NCI-H187 (cell line): ENCODE measurements around the gene VPS9D1.

Experiments used
- DNase-seq, 2 experiments: peaks; one replicate each; lab custom pipeline; 2025; lab: John Stamatoyannopoulos, UW

The VPS9D1 gene, protein sequence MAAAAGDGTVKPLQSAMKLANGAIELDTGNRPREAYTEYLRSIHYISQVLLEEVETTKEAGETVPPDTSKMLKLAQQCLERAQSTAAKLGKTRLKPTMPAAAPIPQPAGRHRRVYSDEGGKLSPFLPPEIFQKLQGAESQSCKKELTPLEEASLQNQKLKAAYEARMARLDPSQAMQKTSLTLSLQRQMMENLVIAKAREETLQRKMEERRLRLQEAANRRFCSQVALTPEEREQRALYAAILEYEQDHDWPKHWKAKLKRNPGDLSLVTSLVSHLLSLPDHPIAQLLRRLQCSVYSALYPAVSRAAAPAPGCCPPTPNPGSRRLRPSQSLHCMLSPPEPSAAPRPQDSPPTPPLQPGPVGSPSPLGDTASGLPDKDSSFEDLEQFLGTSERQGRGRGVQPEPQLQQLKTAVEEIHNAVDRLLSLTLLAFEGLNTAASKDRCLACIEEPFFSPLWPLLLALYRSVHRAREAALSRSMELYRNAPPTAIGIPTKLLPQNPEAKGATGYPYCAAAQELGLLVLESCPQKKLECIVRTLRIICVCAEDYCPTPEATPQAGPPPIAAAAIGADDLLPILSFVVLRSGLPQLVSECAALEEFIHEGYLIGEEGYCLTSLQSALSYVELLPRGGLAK

GRCh38 chr16:89720813-89721545 is at the start of gene VPS9D1, which contains the start of gene ZNF276:
TSS of gene VPS9D1 (minus strand) at chr16:89720898. CDS start at chr16:89720861, 37 bp downstream.
TSS of gene ZNF276 (plus strand) at chr16:89721537. CDS start at chr16:89721641, 104 bp downstream.
- DNase-seq: peak; percentile 22 to 37

DNA sequence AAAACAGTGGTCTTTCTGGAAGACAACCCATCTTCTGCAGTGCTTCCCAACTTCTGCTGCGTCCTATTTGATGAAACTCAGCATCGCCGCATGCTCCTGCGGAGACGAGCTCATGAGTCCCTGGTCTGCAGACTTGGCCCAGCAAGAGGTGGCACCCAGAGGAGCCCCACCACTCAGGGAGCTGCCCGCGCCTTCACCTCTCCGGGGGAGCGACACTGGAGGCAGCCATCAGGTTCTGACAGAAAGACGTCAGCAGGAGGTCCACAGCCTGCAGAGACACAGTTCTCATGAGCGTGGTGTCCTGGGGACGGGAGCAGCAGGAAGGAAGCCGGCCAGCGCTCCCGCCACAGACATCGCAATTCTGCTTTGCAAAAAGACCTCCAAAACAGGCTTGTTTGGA is 49.7 kb upstream of the VPS9D1 start:
- DNase-seq: no peak

DNA sequence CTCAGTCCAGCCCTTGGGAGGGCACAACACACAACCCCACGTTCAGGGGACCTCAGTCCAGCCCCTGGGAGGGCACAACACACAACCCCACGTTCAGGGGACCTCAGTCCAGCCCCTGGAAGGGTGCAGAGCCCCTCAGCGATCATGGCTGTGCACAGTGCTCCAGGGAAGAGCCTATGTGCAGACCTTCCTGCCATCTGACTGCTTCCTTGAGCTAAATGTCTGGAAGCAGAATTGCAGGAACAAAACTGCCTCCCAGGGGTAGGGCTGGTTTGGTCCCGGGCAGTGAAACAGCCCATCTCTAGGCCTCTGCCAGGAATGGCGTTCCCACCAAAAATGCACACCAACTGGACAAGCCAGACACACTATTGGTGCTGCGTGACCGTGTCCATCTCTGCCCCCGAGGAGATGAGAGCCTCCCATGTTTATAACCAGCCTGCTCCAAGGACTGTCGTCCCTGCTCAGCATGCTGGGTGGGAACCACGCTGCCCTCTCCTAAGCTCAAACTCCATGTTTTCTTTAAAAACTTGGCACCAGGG is 44.7 kb upstream of the VPS9D1 start:
- no peak for DNase-seq

GRCh38 chr16:89764711-89765201 is 44.1 kb upstream of the VPS9D1 start:
- no peak for DNase-seq

GRCh38 chr16:89761304-89761922 is 40.7 kb upstream of the VPS9D1 start:
- no peak for DNase-seq

DNA sequence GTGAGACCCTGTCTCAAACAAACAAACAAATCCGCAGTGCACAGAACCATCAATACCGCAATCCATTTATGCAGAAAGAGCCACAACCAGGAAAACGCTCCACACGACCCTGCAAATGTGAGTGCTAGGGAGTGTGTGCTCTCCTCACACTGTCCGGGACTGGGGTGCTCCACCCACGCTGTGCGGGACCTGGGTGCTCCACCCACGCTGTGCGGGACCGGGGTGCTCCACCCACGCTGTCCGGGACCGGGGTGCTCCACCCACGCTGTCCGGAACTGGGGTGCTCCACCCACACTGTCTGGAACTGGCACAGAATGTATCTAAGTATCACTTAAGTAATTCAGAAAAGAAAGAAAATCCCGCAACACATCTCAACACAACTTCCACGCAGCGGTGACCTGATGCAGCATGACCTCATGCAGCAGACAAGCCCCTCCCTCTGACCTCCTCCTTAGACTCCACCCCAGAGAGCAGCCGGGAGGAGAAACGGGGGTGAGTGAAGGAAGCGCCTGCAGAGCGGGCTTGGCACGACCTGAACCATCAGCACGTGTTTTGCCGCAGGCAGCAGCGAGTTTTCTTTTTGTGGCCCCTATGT is 39.1 kb upstream of the VPS9D1 start:
- no peak for DNase-seq

GRCh38 chr16:89749637-89750036 is 28.9 kb upstream of the VPS9D1 start:
- DNase-seq: no peak

- DNase-seq: no peak
These were observed 28.2 kb upstream of the VPS9D1 start for GRCh38 chr16:89748921-89749320.

DNA sequence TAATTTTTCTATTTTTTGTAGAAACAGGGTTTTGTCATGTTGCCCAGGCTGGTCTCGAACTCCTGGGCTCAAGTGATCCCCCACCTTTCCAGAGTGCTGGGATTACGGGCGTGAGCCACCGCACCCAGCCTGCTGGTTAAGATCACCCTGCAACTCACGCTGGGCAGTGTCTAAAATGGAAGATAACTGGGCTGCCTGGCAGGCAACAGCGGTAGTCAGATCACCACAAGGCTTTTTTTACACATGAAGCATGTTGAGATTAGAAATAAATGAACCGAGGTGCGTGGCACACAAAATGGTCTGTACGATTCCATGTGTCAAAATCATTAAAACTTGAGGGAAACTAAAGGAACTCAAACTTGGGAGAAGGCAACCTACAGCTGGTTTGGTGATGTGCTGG is 27.4 kb upstream of the VPS9D1 start:
- DNase-seq: no peak

GRCh38 chr16:89746043-89746442 is 25.3 kb upstream of the VPS9D1 start:
- DNase-seq: no peak

GRCh38 chr16:89744813-89745212 is 24.1 kb upstream of the VPS9D1 start:
- no peak for DNase-seq

GRCh38 chr16:89742948-89743347 is 22.2 kb upstream of the VPS9D1 start:
- no peak for DNase-seq

GRCh38 chr16:89741342-89742014 is 20.8 kb upstream of the VPS9D1 start:
- no peak for DNase-seq

DNA sequence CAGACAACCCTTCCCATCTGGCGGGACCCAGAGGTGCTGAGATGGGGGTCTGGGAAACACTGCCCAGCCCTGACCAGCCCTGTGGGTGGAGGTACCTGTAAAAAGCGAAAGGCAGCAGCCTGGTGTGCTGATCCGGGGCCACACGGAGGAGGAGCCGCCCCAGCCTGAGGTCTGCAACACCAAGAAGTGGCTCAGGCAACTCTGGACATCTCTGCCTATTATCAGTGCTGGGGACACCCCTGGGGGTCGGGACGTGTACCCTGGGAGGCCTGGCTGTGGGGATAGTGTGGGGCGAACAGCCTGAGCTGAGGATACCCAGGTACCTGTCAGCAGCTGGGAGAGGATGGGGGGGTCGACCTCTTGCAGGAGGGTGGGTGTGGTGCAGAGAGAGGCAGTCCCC is 18.7 kb upstream of the VPS9D1 start:
- no peak for DNase-seq

- no peak for DNase-seq
These were observed 18.0 kb upstream of the VPS9D1 start for GRCh38 chr16:89738538-89739317.

GRCh38 chr16:89738072-89738377 is 17.3 kb upstream of the VPS9D1 start:
- no peak for DNase-seq

DNA sequence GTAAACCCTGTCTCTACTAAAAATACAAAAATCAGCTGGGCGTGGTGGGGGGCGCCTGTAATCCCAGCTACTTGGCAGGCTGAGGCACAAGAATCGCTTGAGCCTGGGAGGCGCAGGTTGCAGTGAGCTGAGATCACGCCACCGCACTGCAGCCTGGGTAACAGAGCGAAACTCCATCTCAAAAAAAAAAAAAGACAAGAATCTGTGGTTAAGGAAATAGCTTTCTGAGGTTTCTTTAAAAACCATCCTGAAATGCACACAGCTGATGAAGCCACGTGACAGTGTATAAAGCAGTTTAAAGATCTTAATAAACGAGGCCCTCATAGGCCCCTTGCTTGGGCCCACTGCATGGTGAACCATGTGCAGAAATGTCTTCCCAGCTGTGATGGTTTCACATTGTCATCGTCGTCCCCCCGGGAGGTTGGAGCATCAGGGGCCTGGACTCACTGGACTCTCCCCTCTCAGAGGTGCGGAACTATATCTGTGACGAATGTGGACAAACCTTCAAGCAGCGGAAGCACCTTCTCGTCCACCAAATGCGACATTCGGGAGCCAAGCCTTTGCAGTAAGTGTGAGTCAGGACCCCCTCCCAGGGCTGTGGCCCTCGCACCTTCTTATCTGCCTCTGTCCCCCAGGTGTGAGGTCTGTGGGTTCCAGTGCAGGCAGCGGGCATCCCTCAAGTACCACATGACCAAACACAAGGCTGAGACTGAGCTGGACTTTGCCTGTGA is 16.8 kb upstream of the VPS9D1 start:
- no peak for DNase-seq

DNA sequence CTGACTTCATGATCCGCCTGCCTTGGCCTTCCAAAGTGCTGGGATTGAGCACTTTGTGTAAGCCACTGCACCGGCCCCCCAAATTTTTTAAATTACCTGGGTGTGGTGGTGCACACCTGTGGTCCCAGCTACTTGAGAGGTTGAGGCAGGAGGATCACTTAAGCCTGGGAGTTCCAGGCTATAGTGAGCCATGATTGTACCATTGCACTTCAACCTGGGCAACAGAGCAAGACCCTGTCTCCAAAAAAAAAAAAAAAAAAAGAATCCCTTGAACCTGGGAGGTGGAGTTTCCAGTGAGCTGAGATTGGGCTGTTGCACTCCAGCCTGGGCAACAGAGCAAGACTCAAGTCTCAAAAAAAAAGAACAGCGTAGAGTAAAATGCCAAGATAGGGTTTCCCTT is 15.9 kb upstream of the VPS9D1 start:
- no peak for DNase-seq

DNA sequence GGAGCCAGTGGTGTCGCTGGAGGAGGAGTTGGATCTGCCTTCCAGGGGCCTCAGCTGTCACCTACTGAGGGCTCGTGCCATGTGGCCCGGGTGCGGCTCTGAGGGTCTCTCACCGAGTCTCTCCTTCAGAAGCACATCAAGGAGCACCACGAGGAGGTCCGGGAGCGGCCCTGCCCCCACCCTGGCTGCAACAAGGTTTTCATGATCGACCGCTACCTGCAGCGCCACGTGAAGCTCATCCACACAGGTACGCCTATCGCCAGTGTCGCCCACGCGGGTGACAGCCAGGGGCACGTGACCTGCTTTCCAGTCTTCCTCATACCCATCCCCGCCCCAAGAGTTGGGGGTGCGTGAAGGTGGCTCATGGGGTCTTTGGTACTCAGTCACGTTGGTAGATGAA is 13.1 kb upstream of the VPS9D1 start:
- DNase-seq: no peak

- no peak for DNase-seq
These were observed 12.6 kb upstream of the VPS9D1 start for GRCh38 chr16:89733322-89733721.
